ENCODE results near the gene GGCT.

DNA sequence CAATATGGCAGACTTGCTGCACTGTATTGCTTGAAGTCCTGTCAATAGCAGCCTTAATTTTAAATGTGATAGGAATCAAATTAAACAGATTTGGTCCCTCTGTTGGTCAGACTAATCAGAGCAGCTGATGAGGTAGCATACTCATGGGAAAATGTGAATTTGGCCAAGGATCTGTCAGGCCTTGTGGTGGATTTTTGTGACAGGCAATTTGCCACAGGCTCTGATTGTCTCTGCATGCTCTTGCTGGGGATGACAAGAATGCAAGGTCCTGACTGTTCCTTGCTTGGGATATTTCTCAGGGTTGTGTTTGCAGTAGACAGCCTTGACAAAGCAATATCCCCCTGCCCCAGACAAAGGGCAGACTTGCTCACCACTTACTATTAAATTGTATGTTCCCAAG, 48.5 kb upstream of the GGCT start:
- TF ChIP-seq CTCF (IDR thresholded peaks at IDR 0.05) = no peak
- no peak for TF ChIP-seq POLR2A (IDR thresholded peaks at IDR 0.05)

All from adrenal gland (tissue), 5 donors.